ENCODE measurements around the gene ABHD17A.

ABHD17A gene

DNA sequence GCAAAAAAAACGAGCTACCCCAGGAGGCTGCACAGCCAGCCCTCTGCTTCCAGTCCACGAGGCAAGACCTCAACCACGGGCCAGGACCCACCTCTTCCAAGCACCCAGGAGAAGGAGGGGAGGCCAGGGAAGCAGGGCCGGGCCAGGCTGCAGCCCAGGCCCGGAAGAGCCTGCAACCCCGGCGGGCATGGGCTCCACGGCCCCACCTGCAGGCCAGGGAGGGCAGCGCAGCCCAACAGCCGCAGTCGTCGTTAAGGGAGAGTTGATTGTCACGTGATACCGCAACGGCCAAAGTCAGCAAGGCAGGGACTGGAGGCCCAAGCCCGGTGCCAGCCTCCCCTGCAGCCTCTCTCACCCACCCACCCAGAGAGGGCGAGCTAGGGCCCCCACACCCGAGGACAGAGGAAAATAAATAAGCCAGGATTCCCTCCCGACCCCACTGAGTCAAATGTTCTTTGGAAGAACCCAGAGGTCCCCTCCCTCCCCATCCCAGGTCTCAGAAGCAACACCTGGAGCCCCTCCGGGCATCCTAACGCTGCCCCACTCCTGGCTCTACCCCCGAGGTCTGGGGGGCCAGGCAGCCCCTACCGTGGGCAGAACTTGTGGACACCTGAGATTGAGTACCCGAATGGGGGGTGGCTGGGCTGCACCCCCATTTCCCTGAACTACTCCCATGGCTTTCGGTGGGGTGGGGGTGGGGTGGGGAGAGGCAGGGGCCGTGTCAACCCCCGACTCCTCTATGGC is 31.8 kb downstream of the ABHD17A start:
- peak; percentile 32 for FAIRE-seq
- DNase-seq (ENCODE audit: low spot score), result peak; percentile 80

DNA sequence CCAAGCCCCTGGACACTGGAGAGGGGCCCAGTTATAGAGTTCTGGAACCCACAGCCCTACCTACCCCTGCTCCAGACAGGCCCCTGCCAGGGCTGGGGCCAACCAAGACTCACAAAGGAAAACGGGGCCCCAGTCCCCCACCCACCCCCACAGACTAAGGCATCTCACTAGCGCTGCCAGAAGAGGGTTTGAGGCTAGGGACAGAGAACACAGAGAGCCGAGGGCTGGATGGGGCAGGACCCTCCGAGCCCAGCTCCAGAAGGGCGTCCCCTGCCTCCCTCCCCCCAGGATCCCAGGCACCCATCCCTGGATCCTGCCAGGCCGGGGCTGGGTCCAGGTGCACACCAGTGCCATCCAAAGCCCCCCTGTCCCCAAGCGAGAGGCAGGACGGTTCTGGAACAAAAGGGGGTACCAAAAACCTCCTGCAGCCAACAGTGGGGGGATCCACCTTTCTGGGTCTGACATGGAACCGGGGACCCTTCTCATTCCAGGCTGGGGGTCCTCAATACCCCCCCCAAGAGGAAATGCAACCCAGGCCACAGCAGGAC is 32.6 kb downstream of the ABHD17A start:
- FAIRE-seq, result no peak
- no peak for DNase-seq (ENCODE audit: low spot score)

DNA sequence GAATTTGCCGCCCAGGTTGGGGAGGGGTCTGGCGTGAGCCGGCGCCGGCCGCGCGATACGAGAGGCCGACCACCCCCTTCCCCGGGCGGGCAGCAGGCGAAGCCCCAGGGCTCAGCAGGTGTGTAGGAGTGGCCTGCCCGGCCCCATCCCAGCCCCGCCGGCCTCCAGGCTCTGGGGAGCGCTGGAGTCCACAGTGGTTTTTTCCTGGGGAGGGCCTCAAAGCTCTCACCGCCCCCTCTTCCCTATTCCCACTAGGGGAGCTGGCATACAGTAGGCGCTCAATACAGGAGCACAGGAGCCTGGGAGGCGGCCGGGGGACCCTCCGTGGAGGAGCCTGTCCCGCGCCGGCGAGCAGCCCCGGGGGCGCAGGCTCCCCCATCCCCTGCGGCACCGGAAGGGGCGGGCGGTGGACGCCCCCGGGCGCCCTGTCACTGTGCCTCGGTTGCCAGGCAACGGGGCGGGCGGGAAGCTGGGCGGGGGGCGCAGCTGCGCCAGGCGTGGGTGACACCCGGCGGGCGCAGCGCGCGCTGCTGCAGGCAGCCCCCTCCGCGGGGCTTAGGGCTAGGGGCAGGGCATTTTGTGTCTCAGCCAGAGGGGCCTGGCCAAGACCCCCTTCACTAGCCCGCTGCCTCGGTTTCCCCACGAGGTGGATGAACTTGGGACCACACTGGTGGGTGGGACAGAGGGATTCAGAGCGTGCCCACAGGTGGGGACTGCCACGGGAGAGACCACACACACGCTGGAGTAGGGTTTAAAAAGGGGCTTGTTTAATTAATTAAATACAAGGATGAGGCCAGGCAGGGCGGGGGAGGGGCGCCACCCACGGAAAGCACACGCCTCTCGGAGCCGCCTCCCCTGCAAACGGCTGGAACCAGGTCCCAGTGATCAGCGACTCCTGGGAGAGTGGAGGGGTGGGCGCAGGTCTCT is 33.4 kb downstream of the ABHD17A start:
- DNase-seq (ENCODE audit: low spot score), result no peak
- no peak for FAIRE-seq

DNA sequence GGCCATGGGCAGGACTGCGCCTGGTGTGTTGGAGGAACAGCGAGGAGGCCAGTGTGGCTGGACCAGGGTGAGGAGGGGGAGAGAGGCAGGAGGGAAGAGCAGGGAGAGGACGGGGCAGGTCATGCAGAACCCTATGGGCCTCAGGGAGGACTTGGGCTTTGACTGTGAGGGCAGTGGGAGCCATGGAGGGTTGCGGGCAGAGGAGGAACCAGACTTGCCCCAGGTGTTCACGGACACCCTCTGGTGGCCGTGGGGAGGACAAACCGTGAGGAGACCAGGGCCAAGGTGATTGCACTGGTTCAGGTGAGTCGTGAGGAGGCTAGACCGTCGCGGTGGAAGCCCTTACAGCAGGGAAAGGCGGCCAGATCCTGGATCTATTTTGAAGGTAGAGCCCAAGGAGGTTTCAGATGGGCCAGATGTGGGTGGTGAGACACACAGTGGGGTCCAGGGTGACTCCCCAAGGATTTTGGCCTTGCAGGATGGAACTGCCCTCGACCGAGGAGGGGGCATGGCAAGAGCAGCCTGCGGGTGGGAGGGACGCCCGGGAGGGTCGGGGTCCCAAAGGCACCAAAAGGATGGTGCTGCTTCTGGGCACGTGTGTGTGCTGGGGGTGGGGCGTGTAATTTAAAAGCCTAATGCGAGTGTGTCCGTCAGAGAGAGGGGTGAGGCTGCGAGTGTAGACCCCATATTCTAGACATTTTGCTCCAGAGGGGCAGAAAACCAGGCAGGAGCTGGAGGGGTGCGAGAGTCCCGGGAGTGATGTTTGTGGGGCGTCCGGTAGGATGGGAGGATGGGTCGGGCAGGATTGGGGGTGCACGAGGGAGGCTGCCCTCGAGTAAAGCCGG is 34.3 kb downstream of the ABHD17A start:
- FAIRE-seq (no peak), DNase-seq (ENCODE audit: low spot score) (no peak)

DNA sequence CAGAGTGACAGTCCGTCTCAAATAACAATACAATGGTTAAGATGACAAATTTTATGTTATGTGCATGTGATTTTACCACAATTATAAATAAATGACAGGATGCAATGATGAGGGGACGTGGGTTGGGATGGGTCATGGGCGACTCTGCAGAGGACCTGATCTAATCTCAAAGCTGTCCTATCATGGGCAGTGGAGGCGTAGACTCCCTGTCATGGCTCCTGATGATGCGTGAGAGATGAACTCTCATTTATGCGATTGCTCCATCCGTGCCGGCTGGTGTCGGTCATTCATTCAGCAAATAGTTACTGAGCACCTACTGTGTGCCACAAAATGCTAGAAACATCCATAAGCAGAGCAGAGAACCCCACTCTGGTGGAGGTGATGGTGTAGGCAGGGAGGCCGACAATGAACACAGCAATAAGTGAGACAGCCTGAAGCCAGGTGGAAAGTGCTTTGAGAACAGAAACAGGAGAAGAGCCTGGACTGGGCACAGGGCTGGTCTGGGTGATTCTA is 35.4 kb downstream of the ABHD17A start:
- FAIRE-seq, result no peak

DNA sequence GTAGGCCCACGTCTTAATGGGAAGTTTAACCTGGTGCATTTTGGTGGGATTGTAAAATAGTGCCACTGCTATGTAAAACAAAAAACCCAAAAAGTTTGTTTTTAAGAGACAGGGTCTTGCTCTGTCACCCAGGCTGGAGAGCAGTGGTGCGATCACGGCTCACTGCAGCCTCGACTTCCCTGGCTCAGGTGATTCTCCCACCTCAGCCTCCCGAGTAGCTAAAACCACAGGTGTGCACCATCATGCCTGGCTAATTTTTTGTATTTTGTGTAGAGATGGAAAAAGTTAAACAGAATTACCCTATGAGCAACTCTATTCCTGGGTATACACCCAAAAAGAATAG is 36.2 kb downstream of the ABHD17A start:
- no peak for DNase-seq (ENCODE audit: low spot score)
- FAIRE-seq, result no peak

More for the DNA sequence above, 35.4 kb downstream of the ABHD17A start:
- no peak for DNase-seq (ENCODE audit: low spot score)

DNA sequence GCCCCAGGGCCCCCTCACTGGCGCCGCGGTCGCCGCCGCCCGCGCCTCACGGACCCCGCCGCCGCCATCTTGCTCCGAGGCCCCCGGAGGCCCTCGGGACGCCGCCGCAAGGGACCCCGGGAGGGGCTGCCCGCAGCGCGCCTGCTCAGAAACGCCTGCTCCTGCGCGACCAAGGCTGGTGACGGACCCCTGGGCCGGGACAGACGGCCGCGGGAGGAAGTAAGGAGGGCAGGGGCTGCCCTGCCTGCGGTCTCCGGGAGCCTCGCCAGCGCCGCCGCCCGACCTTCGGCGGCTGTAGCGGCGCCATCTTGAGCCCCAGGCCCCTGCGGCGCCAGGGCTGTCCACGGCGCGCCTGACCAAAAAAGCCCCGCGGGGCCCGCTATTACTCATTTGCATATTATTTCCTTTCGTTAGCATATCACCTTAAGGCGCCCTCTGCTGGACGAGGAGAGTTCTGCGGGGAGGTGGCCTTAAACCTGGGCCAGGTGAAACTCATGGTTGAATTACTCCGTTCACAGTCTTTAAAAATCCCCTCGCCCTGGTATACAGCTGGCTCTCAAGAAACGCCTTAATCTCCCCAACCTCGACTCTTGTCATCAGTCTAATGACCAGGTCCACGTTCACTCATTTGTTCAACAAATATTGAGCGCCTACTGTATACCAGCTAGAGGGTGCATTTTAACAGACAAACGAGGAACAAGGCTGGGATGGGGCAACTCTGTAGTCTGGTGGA is 36.7 kb downstream of the ABHD17A start, which contains the start of gene REXO1:
TSS of gene REXO1 (minus strand) at position 85 of the 733 bp plus-strand sequence. CDS start 125 bp downstream, outside the sequence.
- FAIRE-seq (no peak), DNase-seq (ENCODE audit: low spot score) (peak; percentile 82)

DNA sequence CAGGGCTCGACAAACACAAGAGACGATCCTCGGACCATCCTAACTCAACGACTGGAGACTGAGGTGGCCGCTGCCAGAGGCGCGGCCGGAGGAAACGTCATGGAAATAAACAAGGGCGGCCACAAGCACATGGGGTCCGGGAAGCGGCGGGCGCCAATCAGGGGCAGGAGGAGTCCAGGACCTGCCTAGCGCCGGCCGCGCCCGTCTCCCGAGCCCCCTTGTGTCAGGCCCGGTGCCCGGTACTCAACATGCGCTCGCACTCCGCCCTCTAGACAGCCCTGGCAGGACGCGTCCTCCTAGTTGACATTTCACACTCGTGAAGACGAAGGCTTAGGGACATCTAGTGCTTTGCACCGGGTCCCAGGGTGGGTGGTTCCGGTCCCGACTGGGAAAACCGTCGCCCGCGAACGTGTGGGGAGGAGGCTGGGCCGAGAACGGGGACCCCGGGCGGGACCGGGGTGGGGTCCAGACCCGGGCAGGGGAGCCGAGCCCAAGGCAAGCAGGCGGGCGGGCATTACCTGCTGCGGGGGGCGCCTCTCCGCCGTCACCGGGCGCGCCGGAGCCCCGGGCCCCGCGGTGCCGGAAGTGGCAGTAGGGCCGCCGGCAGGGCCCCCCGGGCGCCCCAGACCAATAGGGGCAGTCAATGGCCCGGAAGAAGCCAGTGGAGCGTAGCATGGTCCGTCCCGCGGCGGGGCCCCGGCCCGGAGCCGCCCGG is 37.5 kb downstream of the ABHD17A start:
- FAIRE-seq (no peak), DNase-seq (ENCODE audit: low spot score) (no peak)

DNA sequence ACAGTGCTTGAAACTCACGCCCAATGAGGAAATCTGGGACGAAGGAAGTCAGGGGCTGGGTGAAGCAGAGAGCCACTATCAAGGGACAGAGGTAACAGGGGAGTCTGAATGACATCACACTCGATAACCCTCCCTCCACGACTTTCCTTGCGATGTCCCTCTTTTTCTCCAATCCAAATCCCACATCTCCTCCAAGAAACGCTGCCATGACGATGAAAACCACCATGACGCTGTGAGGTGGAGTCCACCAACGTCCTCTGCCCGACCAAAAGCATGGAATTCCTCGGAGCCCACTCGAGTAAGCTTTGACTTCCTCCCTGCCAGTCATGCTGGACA is 38.0 kb downstream of the ABHD17A start:
- no peak for DNase-seq (ENCODE audit: low spot score)
- no peak for FAIRE-seq

DNA sequence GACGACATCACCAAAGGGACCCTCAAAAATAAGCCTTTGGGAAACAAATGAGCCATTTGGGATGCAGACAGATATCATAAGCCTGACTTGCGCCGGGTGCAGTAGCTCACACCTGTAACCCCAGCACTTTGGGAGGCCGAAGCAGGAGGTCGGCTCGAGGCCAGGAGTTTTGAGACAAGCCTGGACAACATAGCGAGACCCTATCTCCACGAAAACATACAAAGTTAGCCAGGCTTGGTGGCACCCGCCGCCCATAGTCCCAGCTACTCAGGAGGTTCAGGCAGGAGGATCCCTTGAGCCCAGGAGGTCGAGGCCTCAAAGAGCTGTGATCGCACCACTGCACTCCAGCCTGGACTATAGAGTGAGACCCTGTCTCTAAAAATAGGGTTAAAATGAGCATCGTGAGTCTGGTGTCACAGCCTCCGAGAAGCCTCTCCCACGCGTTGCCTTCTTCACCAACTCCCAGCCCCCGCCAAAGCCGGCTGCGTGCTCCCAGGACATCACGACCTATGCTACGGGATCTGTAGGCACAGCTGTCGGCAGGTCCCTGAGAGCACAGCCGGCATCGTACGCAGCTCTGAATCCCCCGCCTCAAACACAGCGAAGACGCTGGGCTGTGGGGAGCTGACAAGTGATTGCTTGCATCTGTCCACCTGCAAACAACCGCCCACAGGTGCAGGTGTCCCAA is 38.6 kb downstream of the ABHD17A start:
- DNase-seq (ENCODE audit: low spot score) (no peak), FAIRE-seq (no peak)

DNA sequence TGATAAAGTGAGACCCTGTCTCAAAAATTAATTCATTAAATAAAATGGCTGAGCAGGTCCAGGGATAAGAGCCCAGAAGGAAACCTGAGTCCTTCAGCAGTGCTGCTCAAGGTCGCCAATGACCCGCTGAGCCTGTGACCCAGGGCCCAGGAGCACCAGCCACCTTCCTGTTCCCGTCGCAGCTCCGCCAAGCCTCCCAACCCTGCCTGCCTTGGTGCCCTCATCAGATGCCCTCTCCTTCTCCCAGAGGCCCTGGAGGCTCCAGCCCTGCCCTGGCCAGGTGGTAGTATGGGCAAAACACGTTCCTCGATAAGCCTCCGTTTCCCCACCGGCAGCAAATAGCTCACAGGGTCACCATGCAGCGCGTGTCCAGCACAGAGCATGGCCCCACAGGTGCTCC is 39.7 kb downstream of the ABHD17A start:
- DNase-seq (ENCODE audit: low spot score), result no peak
- no peak for FAIRE-seq

DNA sequence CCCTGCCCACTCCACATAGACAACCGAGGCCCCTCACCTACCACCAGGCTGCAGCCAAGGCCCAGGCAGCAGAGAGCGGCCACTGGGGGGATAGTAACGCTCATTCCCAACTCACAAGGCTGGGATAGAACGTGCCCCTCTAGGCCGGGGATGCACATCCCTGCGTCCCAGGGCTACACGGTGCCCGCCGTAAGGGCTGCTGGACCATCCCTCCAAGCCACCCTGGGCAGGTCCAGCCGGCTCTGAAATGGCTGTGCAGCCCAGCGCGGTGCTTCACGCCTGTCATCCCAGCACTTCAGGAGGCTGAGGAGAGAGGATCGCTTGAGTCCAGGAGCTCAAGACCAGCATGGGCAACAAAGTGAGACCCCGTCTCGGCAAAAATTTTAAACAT is 40.2 kb downstream of the ABHD17A start:
- no peak for FAIRE-seq

DNA sequence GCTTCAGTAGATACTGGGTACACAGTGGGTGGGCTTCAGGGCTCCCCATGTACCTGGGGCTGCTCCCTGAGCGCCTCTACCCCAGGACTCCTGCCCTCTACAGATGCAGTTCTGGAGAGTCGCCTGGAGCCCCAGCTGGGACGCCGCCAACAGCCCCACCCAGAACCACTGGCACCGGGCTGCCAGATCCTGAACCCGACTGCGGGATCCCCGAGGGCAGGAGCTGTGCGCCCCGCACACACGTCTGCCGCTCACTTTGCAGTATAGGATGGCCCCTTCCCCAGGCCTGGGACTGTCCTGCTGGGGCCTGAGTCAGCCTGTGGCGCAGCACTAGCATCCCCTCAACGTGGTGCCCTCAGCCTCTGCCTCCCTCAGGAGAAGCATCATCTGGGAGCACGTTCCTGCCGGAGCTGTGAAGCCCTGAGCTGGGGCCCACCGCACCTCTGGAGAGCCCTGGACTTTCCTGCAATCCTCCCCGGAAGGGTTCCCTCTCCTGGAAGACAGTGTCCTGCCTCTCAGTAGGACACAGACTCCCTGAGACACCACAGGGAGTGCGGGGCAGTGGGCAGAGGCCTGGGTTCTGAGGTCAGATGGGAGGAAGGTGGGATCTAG is 40.7 kb downstream of the ABHD17A start:
- FAIRE-seq (no peak), DNase-seq (ENCODE audit: low spot score) (no peak)

More for the DNA sequence above, 40.2 kb downstream of the ABHD17A start:
- no peak for DNase-seq (ENCODE audit: low spot score)

DNA sequence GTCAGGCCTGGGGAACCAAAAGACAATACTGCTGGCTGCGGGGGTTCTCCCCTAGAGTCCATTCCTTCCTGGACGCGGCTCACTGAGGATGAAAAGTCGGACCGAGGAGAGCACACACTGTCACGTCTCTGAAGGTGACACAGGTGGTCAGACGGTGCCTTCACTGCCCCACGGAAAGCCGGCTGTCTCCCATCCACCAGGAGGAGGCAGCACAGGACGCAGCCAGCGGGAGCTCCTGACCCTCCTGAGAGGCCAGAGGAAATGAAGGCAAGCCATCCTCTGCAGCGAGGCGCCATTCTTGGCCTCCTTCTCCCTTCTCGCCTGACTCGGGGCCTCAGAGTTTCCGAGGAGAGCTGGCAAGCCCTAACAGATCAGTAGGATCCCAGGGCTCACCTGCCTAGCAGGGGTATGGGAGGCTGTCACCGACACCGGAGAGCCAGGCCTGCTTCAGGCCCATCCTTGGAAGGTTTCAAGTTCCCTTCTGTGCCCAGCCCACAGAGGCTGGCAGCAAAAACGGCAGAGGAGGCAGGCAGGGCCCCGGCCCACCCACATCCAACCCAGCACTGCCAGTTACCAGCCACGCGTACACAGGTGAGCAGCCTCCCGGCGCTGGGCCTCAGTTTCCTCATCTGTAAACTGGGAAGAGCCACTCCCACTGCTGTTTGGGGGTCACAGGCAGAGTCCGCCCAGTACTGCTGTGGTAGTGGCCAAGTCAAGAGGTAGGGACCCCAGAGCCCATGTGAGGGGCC is 41.5 kb downstream of the ABHD17A start:
- no peak for DNase-seq (ENCODE audit: low spot score)
- FAIRE-seq, result no peak

DNA sequence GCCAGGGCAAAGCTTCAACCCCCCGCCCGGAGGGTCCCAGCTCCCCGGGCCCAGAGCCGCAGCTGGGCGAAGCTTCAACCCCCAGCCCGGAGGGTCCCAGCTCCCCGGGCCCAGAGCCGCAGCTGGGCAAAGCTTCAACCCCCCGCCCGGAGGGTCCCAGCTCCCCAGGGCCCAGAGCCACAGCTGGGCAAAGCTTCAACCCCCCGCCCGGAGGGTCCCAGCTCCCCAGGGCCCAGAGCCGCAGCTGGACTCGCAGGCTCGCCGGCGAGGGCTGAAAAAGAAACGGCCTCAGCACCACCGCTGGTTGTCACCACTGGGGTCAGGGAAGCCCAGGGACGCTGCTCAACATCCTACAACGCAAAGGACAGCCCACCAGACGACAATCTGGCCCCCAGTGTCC is 42.2 kb downstream of the ABHD17A start:
- FAIRE-seq, result no peak

DNA sequence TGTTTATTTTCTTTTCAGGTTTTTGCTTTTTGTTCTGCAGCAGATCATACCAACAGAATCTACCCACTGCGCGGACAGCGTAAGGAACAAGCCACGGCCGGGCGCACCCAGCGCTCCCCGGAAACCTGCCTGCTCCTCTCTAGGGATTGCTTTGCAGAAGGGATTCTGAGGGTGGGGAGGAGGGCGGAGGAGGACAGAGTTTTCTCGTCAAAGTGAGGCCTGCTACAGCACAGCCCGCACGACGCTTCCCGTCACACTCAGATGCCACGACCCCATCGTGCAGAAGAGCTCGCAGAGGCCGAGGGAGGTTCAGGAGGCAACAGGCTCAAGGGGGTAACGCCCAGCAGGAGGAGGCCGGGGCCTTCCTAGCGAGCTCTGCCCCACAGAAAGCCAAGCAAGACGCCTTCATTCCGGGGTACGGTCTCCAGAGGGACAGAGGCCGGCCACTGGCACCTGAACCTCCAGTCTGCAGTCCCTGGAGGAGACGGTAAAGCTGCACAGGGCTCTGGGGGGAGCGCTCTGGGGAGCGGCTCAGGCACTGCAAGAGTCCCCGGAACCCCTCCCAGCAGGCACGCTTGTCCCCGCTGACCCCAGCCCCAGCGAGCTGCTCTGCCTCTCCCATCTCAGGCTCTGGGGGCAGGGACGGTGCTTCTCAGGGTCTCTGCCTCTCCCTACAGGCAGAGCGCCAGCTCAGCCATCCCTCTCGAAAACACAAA is 43.9 kb downstream of the ABHD17A start:
- FAIRE-seq (no peak), DNase-seq (ENCODE audit: low spot score) (no peak)

More for the DNA sequence above, 42.2 kb downstream of the ABHD17A start:
- no peak for DNase-seq (ENCODE audit: low spot score)

DNA sequence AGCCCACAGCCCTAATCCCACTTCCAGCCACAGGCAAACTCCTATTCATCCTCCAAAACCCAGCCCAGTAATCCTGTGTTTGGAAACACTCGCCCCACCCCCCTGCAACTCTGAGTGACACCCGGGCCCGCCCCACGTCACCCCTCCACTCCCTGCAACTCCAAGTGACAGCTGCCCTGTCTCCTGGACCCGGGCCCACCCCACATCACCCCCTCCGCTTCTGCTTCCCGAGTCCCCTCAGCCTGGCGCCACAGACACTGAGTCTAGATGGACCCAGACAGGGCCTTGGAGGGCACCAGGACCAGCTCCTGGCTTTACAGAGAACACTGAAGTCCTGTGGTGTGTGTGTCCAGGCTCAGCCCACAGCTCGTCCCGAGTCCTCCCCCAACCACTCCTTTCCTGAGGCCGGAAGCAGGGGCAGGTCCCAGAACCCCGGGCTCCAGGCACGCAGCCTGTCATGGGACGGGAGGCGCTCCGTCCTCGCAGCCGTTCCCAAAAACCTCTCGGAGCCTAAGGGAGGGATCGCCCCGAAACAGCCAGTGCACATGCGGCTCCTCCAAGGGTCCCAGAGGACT is 44.7 kb downstream of the ABHD17A start:
- DNase-seq (ENCODE audit: low spot score) (no peak), FAIRE-seq (no peak)

All from urothelium cell line (cell line).